Measurements from ENCODE around the gene CASZ1.

DNA sequence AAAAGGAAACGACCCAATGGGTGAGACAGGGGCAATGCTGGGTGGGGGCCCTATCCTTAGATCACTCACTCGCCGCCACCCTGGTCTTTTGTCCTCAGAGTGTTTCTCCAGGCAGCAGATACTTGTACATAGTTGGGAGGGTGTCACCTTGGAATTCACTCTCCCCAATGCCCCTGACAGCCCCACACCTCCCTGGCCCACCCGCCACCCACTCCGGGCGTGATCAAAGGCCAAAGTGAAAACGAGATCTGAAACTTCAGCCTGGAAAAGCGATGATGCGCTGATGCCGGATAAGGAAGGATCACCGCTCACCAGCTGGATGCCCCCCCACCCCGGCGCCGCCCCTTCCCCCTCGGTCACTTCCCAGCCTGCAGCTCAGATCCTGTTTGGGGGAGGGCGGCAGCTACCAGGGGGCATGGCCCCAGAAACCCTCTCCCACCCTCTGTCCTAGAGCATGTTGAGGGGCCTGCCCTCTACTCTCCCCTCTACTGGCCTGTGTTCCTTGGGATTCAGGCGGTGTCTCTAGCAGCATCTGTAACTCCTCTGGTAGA lies 33.6 kb upstream of the CASZ1 start:
- TF ChIP-seq CTCF (IDR thresholded peaks at IDR 0.05) (no peak), EP300 (IDR thresholded peaks at IDR 0.05) (no peak), POLR2A (IDR thresholded peaks at IDR 0.05) (no peak)
